Fibroblast of lung (primary cell): ENCODE data around the gene ITGA3.

Experiments used
- CTCF ChIP-seq, 2 donors: IDR thresholded peaks in 1 of 2; conservative IDR thresholded peaks in 1 of 2; 1 replicate in 1 of 2; 2 replicates in 1 of 2; pipeline ENCODE4 v1.5.1; 2011 to 2012; ENCODE audit warnings: low read length in 2 of 2, control low read depth in 1 of 2, inconsistent platforms in 1 of 2, low read depth in 1 of 2, mild to moderate bottlenecking in 1 of 2
- EZH2 ChIP-seq: IDR thresholded peaks from 2 replicates; pipeline ENCODE4 v1.5.1; 2012; ENCODE audit warnings: low read length, control low read depth, mild to moderate bottlenecking; ENCODE audit errors: missing control alignments

- no peak for TF ChIP-seq CTCF (conservative IDR thresholded peaks at IDR 0.05 in 1 of 2, IDR thresholded peaks at IDR 0.05 in 1 of 2; ENCODE audit: low read depth in 1 of 2, low read length in 2 of 2)
- TF ChIP-seq EZH2: no peak
These were observed 26.7 kb upstream of the ITGA3 start for GRCh38 chr17:50029185-50029584.
